Measurements from ENCODE around the gene SLC16A6.
"Not testable (repeated sequence)": the region's sequence is repeated elsewhere in the genome, so short reads cannot be mapped to it uniquely, and the experiment has no call there.

Gene SLC16A6

DNA sequence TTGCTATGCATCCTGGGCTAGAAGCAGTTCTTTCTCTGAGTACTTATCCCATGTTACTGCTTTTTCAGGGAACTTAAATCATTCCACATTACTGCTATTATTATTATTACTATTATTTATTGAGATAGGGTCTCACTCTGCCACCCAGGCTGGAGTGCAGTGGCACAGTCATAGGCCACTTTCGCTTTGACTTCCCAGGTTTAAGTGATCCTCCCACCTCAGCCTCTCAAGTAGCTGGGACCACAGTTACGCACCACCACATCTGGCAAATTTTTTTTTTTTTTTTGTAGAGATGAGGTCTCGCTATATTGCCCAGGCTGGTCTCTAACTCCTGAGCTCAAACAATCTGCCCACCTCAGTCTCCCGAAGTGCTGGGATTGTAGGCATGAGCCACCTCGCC is 71.5 kb downstream of the SLC16A6 start:
- not testable (repeated sequence) for DNase-seq (ENCODE audit: low spot score)
